Measurements from ENCODE around the gene CGA.
A peak's percentile ranks its signal among the peaks of the same experiment; 100 is the strongest.
"Not testable (repeated sequence)": the region's sequence is repeated elsewhere in the genome, so short reads cannot be mapped to it uniquely, and the experiment has no call there.

Gene CGA

GRCh38 chr6:87095087-87095509, at the start of gene CGA:
TSS of gene CGA (minus strand) at chr6:87095106. CDS start at chr6:87088200, 6,906 bp downstream.
- DNase-seq = no peak

DNA sequence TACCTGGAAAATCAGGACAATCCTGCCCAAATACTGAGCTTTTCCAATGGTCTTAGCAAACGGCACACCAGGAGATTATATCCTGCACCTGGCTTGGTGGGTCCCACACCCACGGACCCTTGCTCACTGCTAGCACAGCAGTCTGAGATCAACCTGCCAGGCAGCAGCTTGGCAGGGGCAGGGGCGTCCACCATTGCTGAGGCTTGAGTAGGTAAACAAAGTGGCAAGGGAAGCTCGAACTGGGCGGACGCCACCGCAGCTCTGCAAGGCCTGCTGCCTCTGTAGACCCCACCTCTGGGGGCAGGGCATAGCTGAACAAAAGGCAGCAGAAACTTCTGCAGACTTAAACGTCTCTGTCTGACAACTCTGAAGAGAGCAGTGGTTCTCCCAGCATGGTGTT, 45.0 kb upstream of the CGA start:
- not testable (repeated sequence) for DNase-seq

DNA sequence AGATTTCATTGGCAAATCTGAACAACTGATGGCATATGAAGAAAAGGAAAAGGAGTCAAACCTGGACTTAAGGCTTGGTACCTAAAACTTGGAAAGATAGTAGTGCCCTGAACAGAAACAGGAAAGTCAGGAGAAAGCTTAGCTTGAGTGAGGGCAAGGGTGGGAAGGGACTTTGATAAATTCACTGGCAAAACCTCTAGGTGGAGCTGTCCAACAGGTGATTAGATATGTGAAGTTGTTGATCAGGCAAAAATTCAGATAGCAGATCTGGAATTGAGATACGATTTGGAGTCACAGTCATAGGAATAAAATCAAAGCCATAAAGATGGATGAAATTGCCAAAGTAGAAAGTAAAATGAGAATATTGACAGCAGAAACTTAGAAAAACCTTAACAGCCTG, 44.3 kb upstream of the CGA start:
- peak; percentile 54 for DNase-seq

DNA sequence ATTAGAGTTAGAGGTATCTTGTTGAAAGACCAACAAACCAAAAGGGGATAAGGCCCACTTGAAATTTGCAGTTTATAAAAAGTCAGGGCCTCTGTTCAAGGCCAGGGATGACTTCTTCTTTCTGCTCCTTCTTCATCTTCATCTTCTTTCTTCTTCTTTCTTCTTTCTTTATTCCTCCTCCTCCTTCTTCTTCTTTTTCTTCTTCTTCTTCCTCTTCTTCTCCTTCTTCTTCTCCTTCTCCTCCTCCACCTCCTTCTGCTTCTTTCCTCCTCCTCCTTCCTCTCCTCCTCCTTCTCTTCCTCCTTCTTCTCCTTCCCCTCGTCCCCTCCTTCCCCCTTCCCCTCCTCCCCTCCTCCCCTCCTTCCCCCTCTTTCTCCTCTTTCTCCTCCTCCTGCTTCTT, 42.1 kb upstream of the CGA start:
- no peak for DNase-seq

GRCh38 chr6:87127737-87128136, 32.8 kb upstream of the CGA start:
- DNase-seq = no peak

GRCh38 chr6:87126501-87126900, 31.6 kb upstream of the CGA start:
- no peak for DNase-seq

DNA sequence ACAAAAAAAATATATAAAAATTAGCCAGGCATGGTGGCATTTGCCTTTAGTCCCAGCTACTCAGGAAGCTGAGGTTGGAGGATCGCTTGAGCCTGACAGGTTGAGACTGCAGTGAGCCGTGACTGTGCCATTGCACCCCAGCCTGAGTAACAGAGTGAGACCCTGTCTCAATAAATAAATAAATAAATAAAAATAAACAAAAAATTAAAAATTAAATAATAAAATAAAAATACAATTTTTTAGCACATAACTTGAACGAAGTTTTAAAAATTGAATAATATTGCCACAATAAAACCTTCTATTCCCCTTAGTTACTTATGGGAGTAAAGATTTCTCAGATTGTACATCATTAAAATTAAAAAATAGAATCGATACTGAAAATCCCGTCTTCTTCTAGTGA, 29.2 kb upstream of the CGA start:
- no peak for DNase-seq

GRCh38 chr6:87122477-87122876, 27.6 kb upstream of the CGA start:
- no peak for DNase-seq

DNA sequence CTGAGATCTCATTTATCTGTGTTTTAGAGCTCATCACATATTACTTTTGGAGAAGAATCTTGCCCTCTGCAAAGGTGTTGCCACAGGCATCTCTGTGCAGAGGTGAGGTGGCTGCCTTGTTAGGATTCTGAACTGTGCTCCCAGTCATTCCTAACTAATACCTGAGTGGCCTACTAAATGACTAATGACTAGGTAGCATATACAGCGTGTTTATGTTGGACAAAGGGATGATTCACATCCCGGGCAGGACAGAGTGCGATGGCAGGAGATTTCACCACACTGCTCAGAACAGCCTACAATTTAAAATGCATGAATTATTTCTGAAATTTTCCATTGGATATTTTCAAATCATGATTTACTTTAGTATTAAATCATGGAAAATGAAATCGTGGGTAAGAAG, 23.1 kb upstream of the CGA start:
- DNase-seq = no peak

- no peak for DNase-seq
These were observed 22.0 kb upstream of the CGA start for GRCh38 chr6:87116922-87117321.

DNA sequence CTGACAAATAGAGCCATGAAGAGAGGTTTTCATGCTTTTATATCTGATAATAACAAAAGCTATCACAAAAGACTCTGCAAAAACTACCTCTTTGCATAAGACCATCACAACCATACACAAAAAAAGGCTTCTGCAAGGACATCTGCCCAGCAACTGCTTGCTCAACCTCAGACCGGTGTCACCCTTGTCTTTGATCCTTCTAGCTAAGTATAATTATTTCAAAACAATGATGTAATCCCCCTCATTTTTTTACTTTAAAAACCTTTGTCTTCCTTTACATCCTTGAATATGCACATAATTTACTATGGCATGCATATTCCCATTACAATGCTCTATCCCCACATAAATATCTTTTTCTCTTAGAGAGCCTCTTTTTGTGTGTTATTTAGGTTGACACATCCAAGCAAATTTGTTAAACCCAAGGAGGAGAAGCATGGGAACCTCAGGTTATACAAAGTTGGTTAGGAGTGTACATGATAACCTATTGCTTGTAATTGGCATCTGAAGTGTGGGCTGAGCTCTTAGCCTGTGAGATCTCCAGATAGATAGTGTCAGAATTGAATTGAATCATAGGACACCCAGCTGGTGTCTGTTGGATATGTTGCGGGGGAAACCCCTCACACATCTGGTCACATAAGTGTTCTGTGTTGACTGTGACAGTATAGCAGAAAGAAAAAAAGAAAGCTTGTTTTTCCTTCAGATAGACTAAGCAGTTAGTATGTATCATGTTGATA, 20.7 kb upstream of the CGA start:
- no peak for DNase-seq

GRCh38 chr6:87110636-87111035, 15.7 kb upstream of the CGA start:
- DNase-seq = no peak

DNA sequence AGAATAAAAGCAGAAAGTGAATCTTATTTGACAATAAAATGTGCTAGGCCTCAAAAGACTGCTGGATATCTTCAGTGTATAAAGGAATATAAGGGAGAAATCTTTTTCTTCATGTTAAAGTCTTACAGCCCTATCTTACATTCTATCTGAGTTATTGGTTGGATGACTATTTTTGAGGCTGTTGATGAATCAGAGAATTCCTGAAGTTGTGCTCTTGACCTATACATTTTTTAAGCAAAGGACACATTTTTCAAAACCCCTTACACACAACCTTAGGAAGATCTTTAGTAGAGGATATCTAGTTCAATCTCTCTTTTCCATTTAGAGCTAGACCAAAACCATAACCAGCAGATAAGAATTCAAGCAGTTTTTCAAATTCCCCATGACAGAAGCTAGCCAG, 10.9 kb upstream of the CGA start:
- no peak for DNase-seq

- DNase-seq = no peak
These were observed 9.8 kb upstream of the CGA start for GRCh38 chr6:87104667-87105066.

- no peak for DNase-seq
These were observed 9.2 kb upstream of the CGA start for GRCh38 chr6:87103977-87104601.

DNA sequence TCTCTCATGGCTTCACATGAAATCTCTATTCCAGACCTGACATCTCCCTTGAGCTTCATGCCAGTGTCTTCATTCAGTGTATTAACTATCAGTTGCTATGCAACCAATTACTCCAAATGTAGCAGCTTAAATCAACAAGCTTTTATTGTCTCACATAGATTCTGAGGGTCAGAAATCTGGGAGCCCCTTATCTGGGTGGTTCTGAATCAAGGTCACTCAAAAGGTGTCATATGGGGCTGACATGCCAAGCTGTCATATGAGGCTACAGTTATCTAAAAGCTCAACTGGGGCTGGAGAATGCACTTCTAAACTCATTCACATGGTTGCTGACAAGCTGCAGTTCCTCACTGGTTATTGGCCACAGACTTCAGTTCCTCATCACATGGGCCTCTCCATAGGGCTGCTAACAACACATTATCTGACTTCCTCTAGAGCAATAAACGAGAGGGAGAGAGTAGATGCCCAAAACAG, 7.3 kb upstream of the CGA start:
- DNase-seq = no peak

DNA sequence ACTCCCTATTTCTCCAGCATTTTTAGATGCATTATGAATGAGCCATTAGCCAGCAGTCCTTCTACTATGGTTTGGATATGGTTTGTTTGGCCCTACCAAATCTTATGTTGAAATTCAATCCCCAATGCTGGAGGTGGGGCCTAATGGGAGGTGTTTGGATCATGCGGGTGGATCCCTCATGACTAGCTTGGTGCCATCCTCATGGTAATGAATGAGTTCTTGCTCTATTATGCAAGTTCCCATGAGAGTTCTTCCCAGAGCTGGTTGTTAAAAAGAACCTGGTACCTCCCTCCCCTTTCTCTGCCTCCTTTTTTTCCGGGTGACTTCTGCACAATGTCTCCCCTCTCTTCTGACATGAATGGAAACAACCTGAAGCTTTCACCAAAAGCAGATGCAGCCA, 6.2 kb upstream of the CGA start:
- no peak for DNase-seq

- DNase-seq = no peak
These were observed 5.3 kb upstream of the CGA start for GRCh38 chr6:87100216-87100615.

DNA sequence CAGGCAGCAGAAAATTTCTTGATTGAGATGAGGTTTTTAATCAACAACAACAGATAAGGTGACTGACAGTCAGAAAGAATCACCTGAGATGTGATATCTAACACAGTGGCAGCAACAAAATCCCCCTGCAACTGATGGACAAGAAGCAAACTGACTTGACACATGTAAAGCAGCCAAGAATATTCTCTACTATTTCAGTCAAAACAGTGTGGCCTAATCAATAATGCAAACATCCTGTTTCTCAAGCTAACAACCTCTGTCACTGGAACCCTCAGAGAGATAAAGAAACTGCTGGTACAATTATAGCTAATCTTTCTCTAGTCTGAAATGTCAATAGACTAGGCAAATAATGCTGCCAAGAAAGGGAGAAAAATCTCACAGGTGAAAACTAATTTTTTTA, 4.6 kb upstream of the CGA start:
- no peak for DNase-seq

- no peak for DNase-seq
These were observed 330 bp downstream of the CGA start for GRCh38 chr6:87094576-87094975.

DNA sequence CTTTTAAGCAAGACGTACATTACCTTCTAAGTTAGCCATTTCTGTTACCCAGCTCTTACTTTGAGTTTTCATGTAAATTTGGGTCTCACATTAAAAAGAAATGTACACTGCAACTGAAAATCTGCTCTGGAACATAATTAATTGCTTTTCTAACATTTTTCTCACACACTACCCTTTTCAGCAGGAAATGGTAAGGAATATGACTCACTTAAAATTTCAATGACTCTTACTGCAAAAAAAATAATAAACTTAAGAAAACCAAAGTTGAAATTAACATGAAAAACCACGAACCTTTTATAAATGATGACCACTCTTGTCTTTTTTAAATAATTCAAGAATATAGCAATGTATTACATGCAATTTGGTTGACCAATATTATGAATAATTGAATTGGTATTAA, 1.3 kb downstream of the CGA start:
- no peak for DNase-seq

- no peak for DNase-seq
These were observed 1.7 kb downstream of the CGA start for GRCh38 chr6:87093199-87093598.

DNA sequence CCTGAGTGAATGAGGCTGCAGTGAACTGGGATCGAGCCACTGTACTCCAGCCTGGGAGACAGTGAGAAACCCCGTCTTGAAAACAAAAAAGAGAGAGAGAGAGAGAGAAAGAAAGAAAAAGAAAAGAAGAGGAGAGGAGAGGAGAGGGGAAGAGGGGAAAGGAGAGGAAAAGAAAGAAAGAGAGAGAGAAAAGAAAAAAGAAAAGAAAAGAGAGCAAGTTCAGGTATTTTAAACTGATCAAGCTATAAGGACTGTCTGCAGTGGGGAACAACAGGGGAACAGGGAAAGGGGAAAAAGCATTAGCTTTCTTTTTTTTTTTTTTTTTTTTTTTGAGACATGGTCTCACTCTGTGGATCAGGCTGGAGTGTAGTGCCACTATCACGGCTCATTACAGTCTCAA, 2.5 kb downstream of the CGA start:
- DNase-seq = no peak

- no peak for DNase-seq
These were observed 5.8 kb downstream of the CGA start for GRCh38 chr6:87089135-87089534.

- DNase-seq = no peak
These were observed 6.8 kb downstream of the CGA start for GRCh38 chr6:87088076-87088475.
